Gastroesophageal sphincter (tissue), 3 donors: ENCODE measurements around the gene PIGS.

Experiments used
- CTCF ChIP-seq, 4 experiments: fragments of 200-600 bp in 2 of 4; fragments of 450-650 bp in 2 of 4; sonication (generic) in 1 of 4; IDR thresholded peaks; one replicate each; pipeline ENCODE4 v1.5.1; 2017 to 2019; ENCODE audit warnings: antibody characterized with exemption in 4 of 4, mild to moderate bottlenecking in 2 of 4, moderate library complexity in 2 of 4
- EP300 ChIP-seq: sonication (generic); formaldehyde crosslinking; IDR thresholded peaks from one replicate; pipeline ENCODE4 v1.6.1; 2017; ENCODE audit warnings: antibody characterized with exemption, mild to moderate bottlenecking

- TF ChIP-seq EP300 = no peak
- TF ChIP-seq CTCF (IDR thresholded peaks at IDR 0.05) = no peak
These were observed 39.1 kb upstream of the PIGS start for GRCh38 chr17:28610376-28610775.
